Fibroblast of the aortic adventitia (primary cell): ENCODE results near the gene HPN. TPM values are rescaled to one million over a fixed set of nuclear protein-coding genes. Genes with fewer than 3 reads are reported as not detected.
"Not testable (repeated sequence)": the region's sequence is repeated elsewhere in the genome, so short reads cannot be mapped to it uniquely, and the experiment has no call there.

Experiments used
- DNase-seq: peaks from one replicate; pipeline ENCODE4 v3.0.0-alpha.2; 2010; ENCODE audit warnings: low read depth
- H3K4me3 ChIP-seq: 2 replicates; pipeline ENCODE4 v1.5.1; 2011; ENCODE audit warnings: low read depth, mild to moderate bottlenecking, control low read depth, low read length, moderate library complexity
- CTCF ChIP-seq: IDR thresholded peaks from 2 replicates; pipeline ENCODE4 v1.5.1; 2011; ENCODE audit warnings: mild to moderate bottlenecking, low read length, control low read depth, inconsistent platforms; ENCODE audit not compliant: insufficient read depth
- total RNA-seq: library from RNA; depleted of rRNA; stranded (reverse); fragments of >200 nt; gene quantifications from 2 replicates; pipeline ENCODE4 v1.2.3, GENCODE V29; 2012; ENCODE audit warnings: low replicate concordance

Gene HPN
- total RNA-seq, 1 donor = not detected

GRCh38 chr19:35094656-35095055, 53.1 kb downstream of the HPN start:
- no peak overlapping the region for H3K4me3 ChIP-seq
- no peak for TF ChIP-seq CTCF

GRCh38 chr19:35095667-35096368, 54.3 kb downstream of the HPN start:
- no peak for DNase-seq
- TF ChIP-seq CTCF = no peak
- H3K4me3 ChIP-seq = no peak overlapping the region

More at GRCh38 chr19:35094656-35095055, 53.1 kb downstream of the HPN start:
- no peak for DNase-seq

- TF ChIP-seq CTCF = no peak
- DNase-seq = no peak
- no peak overlapping the region for H3K4me3 ChIP-seq
Observed at GRCh38 chr19:35098413-35099049, 57.0 kb downstream of the HPN start.

GRCh38 chr19:35099155-35099896, 57.8 kb downstream of the HPN start:
- H3K4me3 ChIP-seq = no peak overlapping the region
- no peak for TF ChIP-seq CTCF
- no peak for DNase-seq

GRCh38 chr19:35099897-35100275, 58.4 kb downstream of the HPN start:
- no peak for TF ChIP-seq CTCF
- no peak overlapping the region for H3K4me3 ChIP-seq
- DNase-seq = no peak

- no peak for DNase-seq
- no peak overlapping the region for H3K4me3 ChIP-seq
- no peak for TF ChIP-seq CTCF
Observed at GRCh38 chr19:35100588-35101533, 59.3 kb downstream of the HPN start.

- not testable (repeated sequence) for DNase-seq
Observed at GRCh38 chr19:35101949-35102348, 60.4 kb downstream of the HPN start.

GRCh38 chr19:35103614-35104013, 62.1 kb downstream of the HPN start:
- DNase-seq, H3K4me3 ChIP-seq: not testable (repeated sequence)

More at GRCh38 chr19:35101949-35102348, 60.4 kb downstream of the HPN start:
- not testable (repeated sequence) for H3K4me3 ChIP-seq
